NB4 (cell line): Measurements from ENCODE around the gene YIPF1.
"Not testable (repeated sequence)": the region's sequence is repeated elsewhere in the genome, so short reads cannot be mapped to it uniquely, and the experiment has no call there.

Source experiments
- CTCF ChIP-seq: IDR thresholded peaks from one replicate; pipeline ENCODE4 v1.5.1; 2012; ENCODE audit warnings: low read depth, low read length
- POLR2A ChIP-seq: IDR thresholded peaks from 2 replicates; pipeline ENCODE4 v1.6.1; 2011; ENCODE audit warnings: mild to moderate bottlenecking; ENCODE audit not compliant: insufficient read length; ENCODE audit errors: extremely low read depth

- TF ChIP-seq CTCF, POLR2A: not testable (repeated sequence)
Measured at GRCh38 chr1:53875150-53875549, 14.4 kb downstream of the YIPF1 start.
